Spleen (tissue), 11 donors: Measurements from ENCODE around the gene SLC6A18. TPM values are rescaled to one million over a fixed set of nuclear protein-coding genes. Genes with fewer than 3 reads are reported as not detected.

ENCODE experiments used
- DNase-seq: peaks from one replicate; pipeline ENCODE4 v3.0.0-alpha.2; 2020
- H3K27ac ChIP-seq, 8 donors: fragments of 200-600 bp; sonication (generic) in 7 of 8; 1 replicate in 4 of 8; 2 replicates in 4 of 8; pipeline versions ENCODE4 v1.5.0 to v1.8.0; 2016 to 2021; ENCODE audit warnings: inconsistent platforms in 4 of 8, mild to moderate bottlenecking in 4 of 8, moderate library complexity in 1 of 8
- H3K27me3 ChIP-seq, 7 donors: fragments of 200-600 bp; sonication (generic) in 6 of 7; replicated peaks in 1 of 7; 1 replicate in 4 of 7; 2 replicates in 3 of 7; pipeline versions ENCODE4 v1.5.0 to v1.8.0; 2016 to 2021; ENCODE audit warnings: inconsistent platforms in 3 of 7, mild to moderate bottlenecking in 1 of 7
- H3K36me3 ChIP-seq, 6 donors: fragments of 200-600 bp; sonication (generic) in 5 of 6; 1 replicate in 4 of 6; 2 replicates in 2 of 6; pipeline versions ENCODE4 v1.5.0 to v1.8.0; 2016 to 2021; ENCODE audit warnings: inconsistent platforms in 2 of 6
- H3K4me1 ChIP-seq, 6 donors: fragments of 200-600 bp; sonication (generic) in 5 of 6; 1 replicate in 3 of 6; 2 replicates in 3 of 6; pipeline versions ENCODE4 v1.5.0 to v1.8.0; 2016 to 2021; ENCODE audit warnings: inconsistent platforms in 3 of 6
- H3K4me3 ChIP-seq, 8 donors: fragments of 200-600 bp; sonication (generic) in 7 of 8; 1 replicate in 4 of 8; 2 replicates in 4 of 8; pipeline versions ENCODE4 v1.5.0 to v1.8.0; 2016 to 2021; ENCODE audit warnings: inconsistent platforms in 4 of 8, mild to moderate bottlenecking in 4 of 8, moderate library complexity in 2 of 8
- H3K9me3 ChIP-seq, 8 donors: fragments of 200-600 bp; sonication (generic) in 7 of 8; 1 replicate in 4 of 8; 2 replicates in 4 of 8; pipeline versions ENCODE4 v1.5.0 to v1.8.0; 2016 to 2021; ENCODE audit warnings: inconsistent platforms in 4 of 8
- CTCF ChIP-seq, 11 experiments: fragments of 200-600 bp in 7 of 11; fragments of 450-650 bp in 4 of 11; sonication (generic) in 4 of 11; IDR thresholded peaks in 8 of 11; conservative IDR thresholded peaks in 3 of 11; 1 replicate in 7 of 11; 2 replicates in 4 of 11; pipeline versions ENCODE4 v1.4.0 to v1.8.0; 2016 to 2021; ENCODE audit warnings: antibody characterized with exemption in 11 of 11, inconsistent platforms in 4 of 11, mild to moderate bottlenecking in 1 of 11
- POLR2A ChIP-seq, 3 donors: fragments of 450-650 bp; IDR thresholded peaks; one replicate each; pipeline ENCODE4 v1.5.1; 2017; ENCODE audit warnings: antibody characterized with exemption in 3 of 3, mild to moderate bottlenecking in 1 of 3
- POLR2AphosphoS5 ChIP-seq, 3 donors: sonication (generic); formaldehyde crosslinking; IDR thresholded peaks; one replicate each; pipeline ENCODE4 v1.5.1; 2017; ENCODE audit warnings: antibody characterized with exemption in 3 of 3
- WGBS, 5 donors: extraction: QIAGEN DNeasy Blood & Tissue Kit in 3 of 5; methylation state at CpG; one replicate each; pipeline versions ENCODE4 v1.1.5 to v1.1.7; 2013 to 2018; 5-methylcytosine and 5-hydroxymethylcytosine counted together
- intact Hi-C: fragments of 100-400 bp; cut with DNase I; formaldehyde crosslinking; loops from one replicate; pipeline ENCODE4 v1.15.0; 2023; ENCODE audit warnings: low total_unique reads
- polyA plus RNA-seq, 3 donors: library from polyadenylated mRNA; stranded (reverse); fragments of 200-250 nt; gene quantifications; one replicate each; pipeline ENCODE4 v1.2.1, GENCODE V29; 2013
- total RNA-seq, 7 donors: library from RNA; depleted of rRNA in 3 of 7; stranded (reverse); fragments of >200 nt in 3 of 7; fragmentation: NEBNext Ultra II Directional in 4 of 7; extraction: Animal tissue kit (Norgen Biotek cat#: 25700) in 4 of 7; gene quantifications; one replicate each; pipeline versions ENCODE4 v1.1.0 to v1.2.1, GENCODE V29; 2016 to 2021
- donor health status: healthy with polysubstance abuse.
- donor health status: DM: no; HTN: no; CAD: no; lungs with moderate emphysema.
- donor health status: DM: no; HTN: no; CAD: no.
- donor health status: Bipolar disorder and iron deficiency.
- donor health status: healthy.
- donor health status: DM: no; HTN: no; CAD: no.
- donor health status: DM: yes; HTN: yes; CAD: no.

The SLC6A18 gene
- total and polyA plus RNA-seq, 10 donors, result not detected

GRCh38 chr5:1188464-1188863, 36.7 kb upstream of the SLC6A18 start:
- Histone ChIP-seq H3K9me3 (no peaks in the 10 kb centered on the region), H3K4me3 (no peak overlapping the region), H3K4me1 (peaks cover 0 to 15% (median 1%) of the 10 kb centered on the region in 6 donors), H3K36me3 (no peaks in the 10 kb centered on the region), H3K27ac (no peak overlapping the region), H3K27me3 (peaks cover 0 to 61% (median 0%) of the 10 kb centered on the region in 7 donors)
- intact Hi-C loops, result no loop called here
- 51 to 78% (median 56%) methylated on average over 6 of the region's 6 CpGs for WGBS, 5 donors
- TF ChIP-seq POLR2A (IDR thresholded peaks at IDR 0.05) (no peak), CTCF (IDR thresholded peaks at IDR 0.05 in 8 of 11, conservative IDR thresholded peaks at IDR 0.05 in 3 of 11) (no peak)
- DNase-seq, result no peak

- Histone ChIP-seq H3K27me3 (peaks cover 0 to 59% (median 0%) of the 10 kb centered on the region in 7 donors), H3K4me3 (no peak overlapping the region), H3K36me3 (no peaks in the 10 kb centered on the region), H3K4me1 (peaks cover 0 to 15% (median 1%) of the 10 kb centered on the region in 6 donors), H3K27ac (no peak overlapping the region), H3K9me3 (no peaks in the 10 kb centered on the region)
- intact Hi-C loops, result no loop called here
- DNase-seq, result no peak
- WGBS, 5 donors, result 85 to 93% (median 87%) methylated on average over 10 of the region's 10 CpGs
- TF ChIP-seq POLR2AphosphoS5 (IDR thresholded peaks at IDR 0.05) (no peak), POLR2A (IDR thresholded peaks at IDR 0.05) (no peak), CTCF (IDR thresholded peaks at IDR 0.05 in 8 of 11, conservative IDR thresholded peaks at IDR 0.05 in 3 of 11) (no peak)
These were observed 35.9 kb upstream of the SLC6A18 start for GRCh38 chr5:1189269-1189668.

- intact Hi-C loops, result no loop called here
- peaks cover 0 to 13% (median 1%) of the 10 kb centered on the region in 6 donors for H3K4me1 ChIP-seq
- peaks cover 0 to 68% (median 0%) of the 10 kb centered on the region in 7 donors for H3K27me3 ChIP-seq
- H3K36me3 ChIP-seq, result no peaks in the 10 kb centered on the region
- no peak for DNase-seq
- H3K9me3 ChIP-seq, result no peaks in the 10 kb centered on the region
- no peak overlapping the region for H3K4me3 ChIP-seq
- H3K27ac ChIP-seq, result no peak overlapping the region
- 76 to 87% (median 84%) methylated on average over 12 of the region's 12 CpGs for WGBS, 5 donors
- TF ChIP-seq POLR2A (IDR thresholded peaks at IDR 0.05) (no peak), POLR2AphosphoS5 (IDR thresholded peaks at IDR 0.05) (no peak), CTCF (IDR thresholded peaks at IDR 0.05 in 8 of 11, conservative IDR thresholded peaks at IDR 0.05 in 3 of 11) (no peak)
These were observed 34.9 kb upstream of the SLC6A18 start for GRCh38 chr5:1190278-1190677.

GRCh38 chr5:1190837-1191239, 34.3 kb upstream of the SLC6A18 start:
- Histone ChIP-seq H3K27me3 (peaks cover 0 to 73% (median 0%) of the 10 kb centered on the region in 7 donors), H3K4me1 (peaks cover 0 to 8% (median 1%) of the 10 kb centered on the region in 6 donors), H3K4me3 (no peak overlapping the region), H3K27ac (no peak overlapping the region), H3K9me3 (no peaks in the 10 kb centered on the region), H3K36me3 (no peaks in the 10 kb centered on the region)
- 7 to 18% (median 13%) methylated on average over 6 of the region's 6 CpGs for WGBS, 5 donors
- no peak for DNase-seq
- TF ChIP-seq POLR2A (IDR thresholded peaks at IDR 0.05), result no peak
- no peak for TF ChIP-seq CTCF (IDR thresholded peaks at IDR 0.05 in 8 of 11, conservative IDR thresholded peaks at IDR 0.05 in 3 of 11)
- TF ChIP-seq POLR2AphosphoS5 (IDR thresholded peaks at IDR 0.05), result no peak
- intact Hi-C loops, result no loop called here
